HG02763 (cell line): Measurements from ENCODE around the gene PARD6A.

ENCODE experiments used
- ATAC-seq: cut with Tn5 transposase; IDR thresholded peaks from one replicate; pipeline ENCODE4 v1.9.1; 2021; ENCODE audit warnings: mild to moderate bottlenecking, moderate library complexity; ENCODE audit not compliant: unreplicated experiment

The PARD6A gene

DNA sequence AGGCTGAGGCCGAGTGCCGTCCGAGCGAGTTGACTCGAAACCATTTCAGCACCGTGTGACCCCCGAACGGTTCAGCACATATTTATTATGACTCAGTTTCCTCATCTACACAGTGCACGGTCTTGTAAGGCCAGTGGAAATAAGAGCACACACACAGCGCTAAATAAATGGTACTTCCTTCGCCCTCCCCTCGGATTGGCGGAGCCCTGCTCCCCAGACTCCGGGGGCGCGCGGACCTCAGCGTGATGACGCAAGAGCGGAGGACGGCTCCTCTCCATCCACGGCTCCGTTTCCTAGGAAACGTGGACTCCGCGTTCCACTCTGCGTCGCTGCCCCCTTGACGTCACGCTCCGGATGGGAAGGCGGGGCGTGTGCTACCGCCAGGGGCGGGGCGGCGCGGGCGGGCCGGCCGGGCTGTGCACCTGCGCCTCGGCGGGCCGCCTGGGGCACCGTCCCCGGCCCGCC lies at the start of gene PARD6A:
TSS of gene PARD6A (plus strand) at position 397 of the 465 bp plus-strand sequence. CDS start 79 bp downstream, outside the sequence.
- ATAC-seq: peak; percentile 82

- ATAC-seq: no peak
These were observed 47.0 kb upstream of the PARD6A start for GRCh38 chr16:67613808-67614207.

- no peak for ATAC-seq
These were observed 32.5 kb upstream of the PARD6A start for GRCh38 chr16:67628216-67628615.

DNA sequence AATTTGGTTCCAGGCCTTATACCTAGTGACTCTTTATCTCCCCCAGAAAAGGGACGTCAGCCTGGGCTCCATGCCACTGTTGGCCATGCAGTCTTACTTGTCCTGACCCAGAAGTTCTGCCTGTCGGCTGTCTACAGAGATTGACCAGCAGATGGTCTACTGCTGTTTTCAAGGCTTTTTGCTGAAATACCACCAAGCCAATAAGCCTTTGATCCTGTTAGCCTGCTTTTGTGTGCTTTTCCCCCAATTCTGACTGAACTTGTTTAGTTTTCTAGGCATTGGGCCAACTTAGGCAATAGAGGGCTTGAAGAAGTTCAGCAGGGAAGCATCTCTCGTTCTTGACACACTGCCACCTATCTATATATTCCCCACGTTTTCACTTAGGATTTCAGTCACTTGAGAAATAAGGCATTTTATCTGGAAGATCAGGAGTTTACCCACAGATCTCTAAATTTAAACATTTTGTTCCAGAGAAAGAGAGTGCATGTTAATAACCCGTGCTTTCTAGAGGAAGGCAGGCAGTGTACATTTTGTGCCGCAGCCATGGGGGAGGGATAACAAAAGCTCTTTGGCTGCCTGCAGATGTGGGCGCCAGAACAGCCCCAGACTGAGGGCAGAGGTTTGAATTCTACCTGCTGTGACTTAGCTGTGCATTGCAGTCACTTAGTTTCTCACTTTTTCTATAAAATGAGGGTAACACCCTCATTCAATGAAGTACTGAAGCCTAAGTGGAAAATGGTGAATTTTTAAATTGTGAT lies 28.2 kb upstream of the PARD6A start:
- no peak for ATAC-seq

DNA sequence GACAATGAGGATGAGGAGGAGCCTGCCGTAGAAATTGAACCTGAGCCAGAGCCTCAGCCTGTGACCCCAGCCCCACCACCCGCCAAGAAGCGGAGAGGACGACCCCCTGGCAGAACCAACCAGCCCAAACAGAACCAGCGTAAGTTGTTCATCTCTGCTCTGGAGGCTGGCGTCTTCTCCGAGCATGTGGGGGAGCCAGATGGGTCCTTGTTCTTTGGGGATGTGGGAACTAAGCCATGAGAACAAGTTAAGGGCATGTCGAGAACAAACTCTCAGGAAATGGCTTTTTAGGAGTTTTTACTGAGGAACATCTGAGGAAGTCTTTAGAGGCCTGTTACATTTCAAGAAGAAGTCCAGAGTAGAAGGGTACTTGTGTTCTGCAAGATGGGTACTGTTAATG lies 24.0 kb upstream of the PARD6A start:
- no peak for ATAC-seq

GRCh38 chr16:67637625-67638024 lies 23.1 kb upstream of the PARD6A start:
- ATAC-seq: no peak

- ATAC-seq: no peak
These were observed 18.7 kb upstream of the PARD6A start for GRCh38 chr16:67641779-67642708.

GRCh38 chr16:67644038-67644437 lies 16.7 kb upstream of the PARD6A start:
- no peak for ATAC-seq

DNA sequence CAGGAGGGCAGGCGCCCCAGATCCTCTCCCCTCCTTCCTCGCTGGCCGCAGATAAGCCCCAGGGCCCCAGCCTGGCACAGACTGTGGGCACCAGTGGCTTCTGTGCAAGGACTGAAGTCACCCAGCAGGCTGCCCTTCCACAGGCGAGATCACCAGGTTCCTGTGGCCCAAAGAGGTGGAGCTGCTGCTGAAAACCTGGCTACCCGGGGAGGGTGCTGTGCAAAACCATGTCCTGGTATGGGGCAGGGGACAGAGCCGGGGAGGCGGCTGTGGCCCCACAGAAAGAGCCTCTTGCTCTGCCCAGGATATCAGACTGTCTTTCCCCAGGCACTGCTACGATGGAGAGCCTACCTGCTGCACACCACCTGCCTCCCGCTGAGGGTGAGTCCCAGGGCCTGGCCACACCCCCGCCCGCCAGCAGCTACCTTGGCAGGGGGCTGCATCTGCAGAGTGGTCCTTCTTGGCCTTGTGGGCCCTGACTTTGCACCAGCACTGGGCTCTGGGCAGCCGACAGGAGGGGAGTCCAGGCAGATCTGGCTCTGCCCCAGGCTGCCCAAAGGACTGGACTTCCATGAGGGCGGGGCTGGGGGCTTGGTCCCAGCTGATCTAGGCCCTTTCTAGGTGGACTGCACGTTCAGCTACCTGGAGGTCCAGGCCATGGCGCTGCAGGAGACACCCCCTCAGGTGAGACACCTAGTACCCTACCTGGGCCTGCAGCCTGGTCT lies 15.2 kb upstream of the PARD6A start:
- ATAC-seq: no peak

DNA sequence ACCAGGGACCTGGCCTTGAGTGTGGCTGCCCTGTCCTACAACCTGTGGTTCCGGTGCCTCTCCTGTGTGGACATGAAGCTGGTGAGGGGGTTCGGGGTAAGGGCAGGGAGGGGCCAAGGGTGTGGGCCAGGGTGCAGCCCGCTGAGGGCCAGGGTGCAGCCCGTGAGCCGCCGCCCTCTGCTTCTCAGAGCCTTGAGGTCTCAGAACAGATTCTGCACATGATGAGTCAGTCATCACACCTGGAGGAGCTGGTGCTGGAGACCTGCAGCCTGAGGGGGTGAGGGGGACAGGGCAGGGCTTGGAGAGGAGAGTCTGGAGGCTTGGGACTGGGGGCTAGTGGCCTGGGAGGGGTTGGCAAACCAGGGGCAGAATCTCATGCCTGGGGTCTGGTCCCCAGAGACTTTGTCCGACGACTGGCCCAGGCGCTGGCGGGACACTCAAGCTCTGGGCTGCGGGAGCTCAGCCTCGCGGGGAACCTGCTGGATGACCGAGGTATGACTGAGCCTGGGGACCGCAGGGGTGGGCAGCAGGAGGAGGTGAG lies 13.6 kb upstream of the PARD6A start:
- ATAC-seq: no peak

- no peak for ATAC-seq
These were observed 13.1 kb upstream of the PARD6A start for GRCh38 chr16:67647681-67648080.

GRCh38 chr16:67648088-67648763 lies 12.5 kb upstream of the PARD6A start:
- no peak for ATAC-seq

GRCh38 chr16:67648764-67649407 lies 11.9 kb upstream of the PARD6A start:
- ATAC-seq: no peak

GRCh38 chr16:67649494-67649931 lies 11.2 kb upstream of the PARD6A start:
- ATAC-seq: no peak

DNA sequence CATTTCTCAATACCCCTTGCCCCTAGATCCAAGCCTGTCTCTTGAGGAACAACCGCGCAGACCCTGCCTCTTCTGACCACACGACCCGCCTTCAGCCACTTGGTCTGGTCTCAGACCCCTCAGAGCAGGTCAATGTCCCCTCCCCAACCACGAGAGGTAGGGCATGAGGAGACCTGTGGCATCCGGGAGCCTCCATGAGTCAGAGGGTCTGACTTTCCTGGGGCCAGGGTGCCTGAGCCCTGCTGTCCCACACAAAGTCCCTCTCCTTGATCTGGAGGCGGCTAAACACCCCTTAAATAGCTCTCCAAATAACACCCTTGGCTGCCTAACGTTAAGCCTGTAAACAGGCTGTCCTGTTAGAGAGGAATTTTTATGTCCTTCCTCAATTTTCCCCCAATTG lies 10.7 kb upstream of the PARD6A start:
- no peak for ATAC-seq

DNA sequence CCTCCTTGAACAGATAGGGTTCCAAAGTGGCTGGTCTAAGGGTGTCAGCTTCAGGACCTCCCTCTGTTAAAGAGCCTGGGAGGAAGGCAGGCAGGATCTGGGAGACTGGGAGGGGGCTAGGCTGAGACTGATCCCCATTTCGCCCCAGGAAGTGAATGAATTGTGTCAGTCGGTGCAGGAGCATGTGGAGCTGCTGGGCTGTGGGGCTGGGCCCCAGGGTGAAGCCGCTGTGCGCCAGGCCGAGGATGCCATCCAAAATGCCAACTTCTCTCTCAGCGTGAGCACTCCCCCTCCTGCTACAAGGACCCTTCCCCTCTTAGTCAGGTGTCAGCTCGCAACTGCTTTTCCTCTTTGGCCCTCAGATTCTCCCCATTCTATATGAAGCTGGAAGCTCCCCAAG lies 9.7 kb upstream of the PARD6A start:
- no peak for ATAC-seq

GRCh38 chr16:67651847-67652246 lies 8.9 kb upstream of the PARD6A start:
- ATAC-seq: no peak

GRCh38 chr16:67652578-67653127 lies 8.1 kb upstream of the PARD6A start:
- ATAC-seq: no peak

GRCh38 chr16:67653128-67653788 lies 7.5 kb upstream of the PARD6A start:
- ATAC-seq: no peak
